ENCODE data around the gene STAB1.
"Not testable (repeated sequence)": the region's sequence is repeated elsewhere in the genome, so short reads cannot be mapped to it uniquely, and the experiment has no call there.

STAB1 gene

GRCh38 chr3:52524752-52525679, 29.9 kb downstream of the STAB1 start:
- DNase-seq: no peak

- no peak for DNase-seq
Observed at GRCh38 chr3:52525680-52526561, 30.8 kb downstream of the STAB1 start.

- DNase-seq: not testable (repeated sequence)
Observed at GRCh38 chr3:52526671-52527038, 31.5 kb downstream of the STAB1 start.

DNA sequence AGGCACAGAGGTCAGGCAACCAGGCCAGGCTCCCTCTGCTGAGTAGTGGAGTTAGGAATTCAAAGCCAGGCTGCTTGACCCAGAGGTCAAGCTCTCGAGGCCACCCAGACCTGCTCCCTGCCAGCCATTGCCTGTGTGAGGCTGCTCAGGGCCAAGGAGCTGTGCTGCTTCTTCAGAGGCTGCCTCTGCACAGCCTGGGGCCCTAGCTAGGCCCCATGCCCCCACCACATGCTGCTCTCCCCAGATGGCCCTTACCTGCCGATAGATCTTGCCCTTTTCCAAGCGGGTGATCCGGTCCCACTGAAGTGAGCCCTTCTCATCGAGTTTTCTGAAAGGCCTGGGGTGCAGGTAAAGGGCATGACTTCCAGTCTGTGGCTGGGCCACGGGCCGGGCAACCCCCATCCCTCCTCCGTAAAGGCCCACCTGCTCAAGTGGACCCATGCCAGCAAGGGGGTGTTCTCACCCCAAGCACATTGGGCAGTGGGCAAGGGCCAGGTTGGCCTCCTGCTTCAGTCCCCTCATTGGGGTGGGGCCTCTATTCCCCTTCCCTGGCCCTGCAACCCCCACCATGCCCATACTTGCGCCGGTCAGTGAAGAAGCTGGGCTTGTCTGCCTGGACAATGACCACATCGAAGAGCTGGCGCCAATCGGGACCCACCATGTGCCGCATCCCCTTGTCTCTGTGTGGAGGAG, 32.0 kb downstream of the STAB1 start:
- no peak for DNase-seq

DNA sequence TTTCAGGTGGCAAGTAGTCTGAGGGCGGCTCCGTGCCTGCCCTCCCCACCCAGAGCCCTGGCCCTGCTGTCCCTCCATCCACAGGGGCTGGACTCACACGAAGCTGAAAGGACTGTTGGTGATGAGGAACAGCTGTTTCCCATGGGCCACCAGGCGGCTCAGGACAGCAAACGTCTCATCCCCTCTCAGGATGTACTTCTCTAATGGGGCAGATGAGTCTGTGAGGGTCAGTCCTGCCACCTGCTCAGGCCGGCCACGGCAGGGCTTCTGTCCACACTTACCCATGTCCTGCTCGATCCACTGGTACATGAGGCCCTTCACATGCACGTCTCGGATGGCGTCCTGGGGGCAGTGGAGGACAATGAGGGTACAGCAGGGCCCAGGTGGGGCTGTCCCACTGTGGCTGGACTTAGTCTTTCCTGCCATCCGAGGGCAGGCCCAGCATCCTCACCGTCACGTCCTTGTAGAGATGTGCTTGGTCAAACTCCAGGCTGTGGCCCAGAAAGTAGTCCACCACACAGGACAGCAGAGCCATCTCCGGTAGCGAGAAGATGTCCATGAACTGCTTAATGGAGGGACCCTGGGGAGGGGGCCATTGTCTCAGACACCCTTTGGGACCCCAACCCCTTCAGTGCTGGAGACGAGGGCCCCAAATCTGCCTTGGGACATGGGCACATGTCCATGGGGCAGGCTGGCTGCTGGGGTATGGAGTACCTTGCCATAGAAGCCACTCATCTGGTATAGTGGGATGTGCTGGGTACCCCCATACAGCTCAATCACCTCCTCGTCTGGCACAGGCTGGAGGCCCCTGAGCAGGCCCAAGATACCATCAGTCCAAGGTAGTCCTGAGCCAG, 32.8 kb downstream of the STAB1 start:
- DNase-seq: no peak

- no peak for DNase-seq
Observed at GRCh38 chr3:52528586-52529375, 33.6 kb downstream of the STAB1 start.

- no peak for DNase-seq
Observed at GRCh38 chr3:52529376-52530333, 34.5 kb downstream of the STAB1 start.

- DNase-seq: no peak
Observed at GRCh38 chr3:52530918-52531826, 36.0 kb downstream of the STAB1 start.

GRCh38 chr3:52531860-52532516, 36.9 kb downstream of the STAB1 start:
- DNase-seq: no peak

DNA sequence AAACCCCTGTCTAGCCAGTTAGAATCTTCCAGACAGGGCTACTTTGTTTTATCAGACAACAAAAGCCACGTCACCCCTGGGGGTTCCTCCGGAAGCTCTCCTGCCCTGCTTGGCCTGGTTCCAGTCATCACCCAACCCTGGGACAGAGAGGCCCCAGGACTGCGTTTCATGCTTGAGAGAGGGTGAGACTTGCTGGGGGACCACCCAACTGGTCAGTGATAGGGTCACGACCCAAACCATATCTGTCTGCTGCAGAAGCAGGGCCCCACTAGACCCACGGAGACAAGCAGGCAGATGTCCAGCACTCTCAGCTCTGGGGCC, 37.3 kb downstream of the STAB1 start:
- no peak for DNase-seq

GRCh38 chr3:52532838-52533622, 37.9 kb downstream of the STAB1 start:
- no peak for DNase-seq

DNA sequence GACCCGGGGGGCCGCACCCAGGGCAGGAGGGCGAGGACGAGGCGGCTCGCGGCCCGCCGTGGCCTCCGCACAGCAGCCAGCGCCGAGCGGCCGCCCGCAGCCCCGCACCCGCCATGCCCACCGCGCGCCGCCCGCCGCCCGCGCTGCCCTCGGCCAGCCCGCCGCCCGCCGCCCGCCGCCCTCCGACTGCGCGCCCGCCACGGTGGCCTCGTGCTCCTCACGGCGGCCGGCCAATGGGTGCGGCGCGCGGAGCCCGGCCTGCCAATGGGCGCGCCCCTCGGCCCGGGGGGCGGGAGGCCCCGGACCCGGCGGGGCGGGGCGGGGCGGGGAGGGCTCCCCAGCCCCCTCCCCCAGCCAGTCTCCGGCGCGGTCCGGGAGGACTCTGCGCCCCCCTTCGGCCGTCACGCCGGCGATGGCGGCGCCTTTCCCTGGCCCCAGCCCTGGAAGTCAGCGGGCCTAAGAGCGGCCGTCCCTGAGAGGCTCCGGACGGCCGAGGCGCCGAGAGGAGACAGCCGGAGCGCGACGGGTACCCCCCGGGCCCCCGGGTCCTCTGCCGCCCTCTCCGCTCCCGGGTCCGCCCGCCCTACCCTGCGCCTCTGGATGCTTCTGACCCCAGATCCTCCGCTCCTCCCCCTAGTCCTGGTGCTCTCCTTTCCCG, 38.6 kb downstream of the STAB1 start, which contains the start of gene NT5DC2:
NT5DC2 (minus strand) TSS at position 235 of the 658 bp plus-strand sequence; CDS start at position 115, 120 bp downstream.
- peak; percentile 49 for DNase-seq

- no peak for DNase-seq
Observed at GRCh38 chr3:52534281-52535183, 39.4 kb downstream of the STAB1 start.

DNA sequence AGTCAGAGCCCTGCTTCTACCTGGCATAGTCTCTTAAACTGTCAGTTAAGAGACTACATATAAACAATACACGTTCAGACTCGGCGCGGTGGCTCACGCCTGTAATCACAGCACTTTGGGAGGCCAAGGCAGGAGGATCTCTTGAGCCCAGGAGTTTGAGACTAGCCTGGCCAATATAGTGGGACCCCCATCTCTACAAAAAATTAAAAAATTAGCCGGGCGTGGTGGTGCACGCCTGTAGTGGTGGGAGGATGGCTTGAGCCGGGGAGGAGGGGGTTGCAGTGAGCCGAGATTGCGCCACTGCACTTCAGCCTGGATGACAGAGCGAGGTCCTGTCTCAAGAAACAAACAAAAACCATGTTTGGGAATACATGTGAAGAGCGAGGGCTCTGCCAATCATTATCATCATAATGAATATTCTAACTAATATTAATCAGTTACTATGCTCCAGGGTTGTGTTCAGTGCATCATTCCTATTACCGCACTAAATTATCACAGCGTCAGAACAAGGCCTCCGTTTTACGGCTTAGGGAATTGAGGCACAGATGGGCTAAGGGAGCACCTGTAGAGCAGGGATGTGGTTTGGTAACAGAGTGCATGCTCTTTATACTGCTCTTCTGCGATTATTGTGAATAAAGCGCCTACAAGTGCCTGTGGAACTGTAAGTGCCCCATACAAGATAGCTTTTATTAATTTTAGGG, 40.4 kb downstream of the STAB1 start:
- no peak for DNase-seq

GRCh38 chr3:52536112-52536368, 40.9 kb downstream of the STAB1 start:
- no peak for DNase-seq
